ENCODE measurements around the gene NPTX1.

Gene NPTX1

GRCh38 chr17:80443916-80444643 is 32.3 kb downstream of the NPTX1 start:
- no peak for DNase-seq (ENCODE audit: low read depth)

DNA sequence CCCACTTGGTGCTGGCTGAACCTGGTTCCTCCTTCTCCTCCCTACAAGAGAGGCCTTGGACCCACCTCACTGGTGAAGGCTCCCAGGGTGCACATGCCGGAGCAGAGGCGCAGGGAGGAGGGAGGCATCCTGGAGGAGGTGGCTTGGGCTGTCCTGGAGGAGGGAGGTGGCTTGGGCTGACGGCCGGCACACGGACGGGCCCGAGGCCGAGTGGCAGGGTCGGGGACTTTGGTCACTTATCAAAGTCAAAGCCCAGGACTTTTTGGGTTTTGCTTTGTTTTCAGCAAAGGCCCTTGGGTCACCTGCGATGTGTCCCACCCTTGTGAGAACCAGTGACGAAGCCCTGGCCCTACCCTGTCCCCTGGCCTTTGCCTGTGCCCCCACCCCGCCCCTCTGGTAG is 32.9 kb downstream of the NPTX1 start:
- no peak for DNase-seq (ENCODE audit: low read depth)

- DNase-seq (ENCODE audit: low read depth) = no peak
Measured at GRCh38 chr17:80442764-80443163, 33.6 kb downstream of the NPTX1 start.

GRCh38 chr17:80442323-80442659 is 34.1 kb downstream of the NPTX1 start:
- DNase-seq (ENCODE audit: low read depth) = no peak

DNA sequence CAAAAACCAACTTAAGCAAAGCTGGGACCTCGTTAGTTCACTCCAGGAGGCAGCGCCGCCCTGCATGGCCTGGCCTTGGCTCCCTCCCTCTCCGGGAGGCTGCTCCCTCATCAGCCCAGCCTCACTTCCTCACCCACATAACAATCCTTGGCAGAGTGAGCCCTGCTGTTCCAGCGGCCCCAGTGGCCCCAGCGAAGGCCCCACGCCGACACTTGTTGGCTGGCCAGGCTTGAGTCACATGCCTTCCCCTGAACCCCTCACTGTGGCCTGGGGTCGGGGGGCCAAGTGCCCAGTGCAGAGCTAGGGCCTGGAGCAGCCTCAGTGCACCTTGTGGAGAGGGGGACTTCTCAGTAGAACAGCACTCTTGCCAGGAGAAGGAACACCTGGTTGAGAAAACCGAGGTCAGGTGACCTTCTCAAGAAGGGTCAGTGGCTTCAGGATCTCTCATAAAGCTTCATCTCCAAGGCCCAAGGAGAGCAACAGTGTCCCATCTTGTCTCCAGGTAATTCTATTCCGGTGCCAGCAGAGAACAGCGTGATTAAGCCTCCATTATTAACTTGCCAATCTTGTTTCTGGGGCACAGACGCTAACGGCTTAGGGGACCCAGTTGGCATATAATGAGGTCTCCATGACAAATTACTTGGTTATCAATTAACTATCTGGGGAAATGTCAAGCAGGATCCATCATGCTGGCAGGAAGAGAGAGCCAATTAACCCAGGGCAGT is 34.6 kb downstream of the NPTX1 start:
- DNase-seq (ENCODE audit: low read depth) = no peak

- DNase-seq (ENCODE audit: low read depth) = peak; percentile 40
Measured at GRCh38 chr17:80441133-80441578, 35.3 kb downstream of the NPTX1 start.

GRCh38 chr17:80439499-80439898 is 36.9 kb downstream of the NPTX1 start:
- DNase-seq (ENCODE audit: low read depth) = no peak

GRCh38 chr17:80438806-80439205 is 37.6 kb downstream of the NPTX1 start:
- no peak for DNase-seq (ENCODE audit: low read depth)

DNA sequence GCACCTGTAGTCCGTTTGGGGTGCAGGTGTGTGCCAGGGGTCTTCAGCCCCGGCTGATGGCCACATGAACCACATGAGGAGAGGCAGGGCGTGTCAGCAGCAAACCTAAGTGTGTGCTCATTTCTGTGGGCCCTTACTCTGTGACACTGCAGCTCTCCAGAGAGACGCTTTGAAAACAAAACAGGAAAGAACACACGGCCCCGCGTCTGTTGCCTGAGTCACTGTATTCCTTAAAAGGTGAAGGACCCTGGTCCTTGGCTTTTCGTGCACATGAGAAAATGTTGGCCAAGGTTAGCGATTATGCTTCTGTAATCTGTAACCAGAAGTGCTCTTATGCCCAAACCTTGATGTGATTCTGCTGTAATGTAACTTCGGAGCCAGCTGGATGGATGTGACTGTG is 38.9 kb downstream of the NPTX1 start:
- DNase-seq (ENCODE audit: low read depth) = no peak

- DNase-seq (ENCODE audit: low read depth) = no peak
Measured at GRCh38 chr17:80433916-80434666, 42.3 kb downstream of the NPTX1 start.

GRCh38 chr17:80432961-80433550 is 43.4 kb downstream of the NPTX1 start:
- no peak for DNase-seq (ENCODE audit: low read depth)

- no peak for DNase-seq (ENCODE audit: low read depth)
Measured at GRCh38 chr17:80432350-80432955, 44.0 kb downstream of the NPTX1 start.

GRCh38 chr17:80431246-80432195 is 44.9 kb downstream of the NPTX1 start:
- DNase-seq (ENCODE audit: low read depth) = no peak

GRCh38 chr17:80430446-80431245 is 45.8 kb downstream of the NPTX1 start:
- no peak for DNase-seq (ENCODE audit: low read depth)

- DNase-seq (ENCODE audit: low read depth) = no peak
Measured at GRCh38 chr17:80429356-80430275, 46.8 kb downstream of the NPTX1 start.

GRCh38 chr17:80428796-80429195 is 47.6 kb downstream of the NPTX1 start:
- DNase-seq (ENCODE audit: low read depth) = no peak

DNA sequence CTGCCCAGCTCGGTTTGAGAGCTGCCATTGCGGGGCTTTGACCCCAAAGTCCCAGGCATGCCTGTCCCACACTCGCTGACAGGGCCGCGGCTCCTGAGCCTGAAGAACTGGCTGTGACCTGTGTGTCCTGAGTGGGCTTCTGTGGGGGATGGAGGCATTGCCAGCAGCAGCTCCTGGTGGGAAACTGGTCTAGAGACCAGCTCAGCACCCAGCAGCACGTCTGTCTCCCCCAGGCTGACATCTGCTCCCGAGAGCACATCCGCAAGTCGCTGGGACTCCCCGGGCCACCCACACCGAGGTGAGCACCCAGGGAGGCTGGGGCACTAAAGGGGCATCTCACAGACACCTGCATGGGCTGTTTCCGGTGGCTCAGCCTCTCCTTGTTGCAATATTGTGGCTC is 48.0 kb downstream of the NPTX1 start:
- no peak for DNase-seq (ENCODE audit: low read depth)

DNA sequence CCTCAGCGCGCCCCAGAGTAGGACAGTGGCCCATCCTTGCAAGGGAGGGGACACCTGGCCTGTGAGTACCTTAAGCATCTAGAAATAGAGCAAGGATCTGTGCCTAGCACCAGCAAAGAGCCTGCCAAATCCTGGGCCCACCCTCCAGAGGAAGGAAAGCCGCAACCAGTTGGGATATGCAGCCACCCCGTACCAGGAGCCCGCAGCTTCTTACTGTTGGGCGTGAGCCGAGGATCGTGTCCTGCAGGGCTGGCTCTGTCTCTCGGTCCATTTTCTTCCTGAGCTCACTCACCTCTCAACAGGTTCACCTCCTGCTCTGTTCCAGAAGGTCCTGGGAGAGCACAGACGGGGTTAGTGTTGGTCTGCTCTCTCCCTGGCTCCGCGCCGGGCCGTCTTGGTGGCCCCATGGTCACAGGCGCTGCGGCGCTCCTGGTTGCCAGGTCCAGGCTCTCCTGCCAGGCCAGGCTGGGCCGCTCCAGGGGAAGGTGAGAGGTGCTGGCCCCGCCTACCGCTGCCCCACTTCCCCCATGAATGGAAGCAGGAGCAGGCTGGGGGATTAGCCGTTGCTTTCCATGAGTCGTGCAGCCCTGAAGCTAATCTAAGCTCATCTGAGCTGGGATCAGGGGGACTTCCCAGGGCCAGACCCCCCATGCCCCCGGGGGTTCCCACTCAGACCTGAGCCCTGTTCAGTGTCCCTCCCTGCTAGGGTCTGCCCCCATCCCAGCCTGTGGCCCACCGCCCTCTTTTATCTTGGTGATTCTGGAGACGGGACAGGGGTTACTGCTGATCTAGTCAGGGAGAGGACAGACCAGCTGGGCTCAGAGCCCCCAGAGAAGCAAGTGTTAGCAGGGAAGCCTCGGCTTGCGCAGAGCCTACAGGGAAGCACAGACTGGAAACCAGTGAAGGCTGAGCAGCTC is 48.8 kb downstream of the NPTX1 start:
- no peak for DNase-seq (ENCODE audit: low read depth)

Measured in activated T-cell treated with anti-CD3 and anti-CD28 coated beads for 1 hour (primary cell).